Measurements from ENCODE around the gene TMEM107. TPM values are rescaled to one million over a fixed set of nuclear protein-coding genes. Genes with fewer than 3 reads are reported as not detected.

Gene TMEM107
- total RNA-seq, 2 experiments from 2014 or later: 24.0 to 34.4 TPM

DNA sequence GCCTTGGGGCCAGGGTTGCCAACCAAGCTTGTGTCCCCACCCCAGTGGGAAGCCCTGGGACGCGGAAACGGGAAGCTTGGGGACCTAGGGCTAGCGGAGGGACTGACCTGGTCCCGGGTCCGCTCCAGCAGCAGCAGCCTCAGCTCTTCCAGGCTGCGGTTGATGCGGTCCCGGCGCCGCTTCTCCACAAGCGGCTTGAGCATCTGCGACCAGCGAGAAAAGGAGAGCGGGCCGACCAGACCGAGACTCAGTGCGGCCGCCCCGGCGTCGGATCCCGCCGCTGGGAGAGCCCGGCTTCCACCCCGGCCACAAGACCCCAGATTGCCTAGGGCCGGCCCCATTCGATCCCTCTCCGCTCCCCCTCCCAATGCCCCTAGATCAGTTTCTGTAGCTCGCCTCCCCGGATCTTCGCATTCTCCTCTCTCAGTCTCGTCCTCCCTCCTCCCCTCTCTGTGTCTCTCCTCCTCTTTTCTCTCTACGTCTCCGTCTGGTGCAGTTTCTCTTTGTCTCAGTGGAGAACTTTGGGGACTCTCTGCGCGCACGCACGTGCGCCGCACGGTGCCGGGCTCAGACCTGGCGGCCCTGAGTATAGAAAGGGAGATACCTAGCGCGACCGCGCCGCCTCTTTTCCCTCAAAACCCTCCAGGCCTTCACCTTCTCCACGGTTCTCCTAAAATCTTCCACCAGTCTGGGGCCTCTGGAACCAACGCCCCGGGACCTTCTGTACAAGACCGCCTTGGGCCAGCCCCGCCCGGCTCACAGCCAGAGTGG is 53.1 kb downstream of the TMEM107 start:
- peak overlapping the region; percentile 90 for H3K4me3 Mint-ChIP-seq
- ATAC-seq (peak; percentile 5), DNase-seq (peak; percentile 75)
- peaks cover 69% of the 10 kb centered on the region for H3K4me1 Mint-ChIP-seq
- peaks cover 19% of the 10 kb centered on the region for H3K27me3 Mint-ChIP-seq
- intact Hi-C loops (cut with DNase I, micrococcal nuclease): loop anchor here in 1 of 2 experiments (1.0 to 5.0 kb wide), 2 partner anchors 29 to 314 kb away; partner anchors contain the start of genes NDEL1 and PER1
- ChIA-PET CTCF (interaction anchor here (0.6 to 7.8 kb wide), 10 partner anchors 9 to 99 kb away, joined by 3 to 88 read pairs (median 4); no protein-coding TSS in a partner anchor), POLR2A (interaction anchor here (1.2 to 5.0 kb wide), 3 partner anchors 49 to 87 kb away, joined by 3 to 52 read pairs (median 21); partner anchors contain the start of gene AURKB)
- H3K36me3 Mint-ChIP-seq (ENCODE audit: low read depth): peaks cover 7% of the 10 kb centered on the region
- H3K9me3 Mint-ChIP-seq (ENCODE audit: low read depth): no peaks in the 10 kb centered on the region
- peak overlapping the region; percentile 47 for H3K27ac Mint-ChIP-seq

Small RNA genes lying within 50 kb of the gene (microRNA-seq; reads per million reads assigned to microRNA genes)
- 282 reads per million, percentile 75 among the genes with 10 or more reads in this experiment for gene MIR4521 (ENCODE audit: borderline replicate concordance)
- not detected for gene MIR6883 (ENCODE audit: borderline replicate concordance)

Other genes with a start within 250 kb of the TMEM107 start
- 1 to 10 TPM; 6.6 to 8.3 TPM for gene KCNAB3, start 246.5 kb downstream of the TMEM107 start, total RNA-seq
- 100 to 1,000 TPM; 166 to 169 TPM for gene TRAPPC1, start 244.4 kb downstream of the TMEM107 start, total RNA-seq
- gene CNTROB, start 244.2 kb downstream of the TMEM107 start, total RNA-seq: 10 to 100 TPM; 53.0 to 80.5 TPM
- not detected for gene GUCY2D, start 173.8 kb downstream of the TMEM107 start, total RNA-seq
- under 1 TPM; 0.09 to 0.18 TPM for gene ALOX15B, start 137.3 kb downstream of the TMEM107 start, total RNA-seq
- gene ALOX12B, start 88.7 kb downstream of the TMEM107 start, total RNA-seq: 1 to 10 TPM; 3.3 to 3.6 TPM
- gene ALOXE3, start 57.9 kb downstream of the TMEM107 start, total RNA-seq: under 1 TPM; 0.27 to 0.28 TPM
- gene HES7, start 52.3 kb downstream of the TMEM107 start, total RNA-seq: 1 to 10 TPM; 2.4 to 3.2 TPM
- gene PER1, start 24.0 kb downstream of the TMEM107 start, total RNA-seq: 10 to 100 TPM; 46.5 to 55.9 TPM
- gene VAMP2, start 13.4 kb downstream of the TMEM107 start, total RNA-seq: 10 to 100 TPM; 26.7 to 27.8 TPM
- gene BORCS6, start 13.8 kb upstream of the TMEM107 start, total RNA-seq: 1 to 10 TPM; 3.9 to 4.5 TPM
- gene AURKB, start 34.2 kb upstream of the TMEM107 start, total RNA-seq: 100 to 1,000 TPM; 173 to 226 TPM
- 10 to 100 TPM; 49.3 to 57.9 TPM for gene CTC1, start 71.7 kb upstream of the TMEM107 start, total RNA-seq
- gene PFAS, start 72.9 kb upstream of the TMEM107 start, total RNA-seq: 100 to 1,000 TPM; 113 to 141 TPM
- gene RANGRF, start 112.3 kb upstream of the TMEM107 start, total RNA-seq: 10 to 100 TPM; 37.9 to 40.1 TPM
- gene SLC25A35, start 119.0 kb upstream of the TMEM107 start, total RNA-seq: 1 to 10 TPM; 1.9 to 2.3 TPM
- not detected for gene ARHGEF15, start 133.9 kb upstream of the TMEM107 start, total RNA-seq
- gene ODF4, start 163.5 kb upstream of the TMEM107 start, total RNA-seq: not detected
- 1,000 to 10,000 TPM; 3,064 to 3,721 TPM for gene RPL26, start 206.8 kb upstream of the TMEM107 start, total RNA-seq
- gene RNF222, start 221.4 kb upstream of the TMEM107 start, total RNA-seq: not detected